ENCODE data around the gene SRRD. TPM values are rescaled to one million over a fixed set of nuclear protein-coding genes. Genes with fewer than 3 reads are reported as not detected.
A peak's percentile ranks its signal among the peaks of the same experiment; 100 is the strongest.

Gene SRRD
- total and polyA plus RNA-seq, 2 of the 13 experiments (the other 11 are each of a cell fraction or from before 2014, with no cell fraction given), result 22.8 to 36.6 TPM

GRCh38 chr22:26483439-26484359 is at the start of gene SRRD, which contains the start of gene HPS4 (continued):
- TF ChIP-seq RELA (CRISPR knock-in tag; IDR thresholded peaks at IDR 0.05), result peak; percentile 51; the same call in 1 of the 2 replicates
- peak; percentile 48; the same call in 1 of the 2 replicates for TF ChIP-seq PRDM15 (CRISPR knock-in tag; IDR thresholded peaks at IDR 0.05)
- TF ChIP-seq AFF4 (CRISPR knock-in tag; IDR thresholded peaks at IDR 0.05), result no peak
- TF ChIP-seq SIN3B (IDR thresholded peaks at IDR 0.05; ENCODE audit: low read length), result peak; percentile 89
- no peak for TF ChIP-seq MATR3 (CRISPR knock-in tag; IDR thresholded peaks at IDR 0.05)
- TF ChIP-seq SAP130 (CRISPR knock-in tag; IDR thresholded peaks at IDR 0.05; ENCODE audit: low read depth), result peak; percentile 95
- peak; percentile 96 for TF ChIP-seq SP5 (CRISPR knock-in tag; IDR thresholded peaks at IDR 0.05; ENCODE audit: borderline replicate concordance, low read depth)
- no peak for TF ChIP-seq PBX3 (CRISPR knock-in tag; IDR thresholded peaks at IDR 0.05; ENCODE audit: borderline replicate concordance)
- peak; percentile 40; the same call in 1 of the 2 replicates for TF ChIP-seq ZSCAN25 (CRISPR knock-in tag; IDR thresholded peaks at IDR 0.05)
- TF ChIP-seq RORA (CRISPR knock-in tag; IDR thresholded peaks at IDR 0.05), result no peak
- peak; percentile 91 for TF ChIP-seq KDM5B (CRISPR knock-in tag; IDR thresholded peaks at IDR 0.05; ENCODE audit: borderline replicate concordance)
- peak; percentile 93 for TF ChIP-seq THAP11 (CRISPR knock-in tag; IDR thresholded peaks at IDR 0.05)
- TF ChIP-seq CHCHD3 (CRISPR knock-in tag; IDR thresholded peaks at IDR 0.05), result peak; percentile 88; the same call in 1 of the 2 replicates
- TF ChIP-seq RBM22 (optimal IDR thresholded peaks at IDR 0.05; ENCODE audit: low read length), result no peak
- TF ChIP-seq ZNF124 (CRISPR knock-in tag; IDR thresholded peaks at IDR 0.05), result peak; percentile 62
- TF ChIP-seq, protein P1, sequence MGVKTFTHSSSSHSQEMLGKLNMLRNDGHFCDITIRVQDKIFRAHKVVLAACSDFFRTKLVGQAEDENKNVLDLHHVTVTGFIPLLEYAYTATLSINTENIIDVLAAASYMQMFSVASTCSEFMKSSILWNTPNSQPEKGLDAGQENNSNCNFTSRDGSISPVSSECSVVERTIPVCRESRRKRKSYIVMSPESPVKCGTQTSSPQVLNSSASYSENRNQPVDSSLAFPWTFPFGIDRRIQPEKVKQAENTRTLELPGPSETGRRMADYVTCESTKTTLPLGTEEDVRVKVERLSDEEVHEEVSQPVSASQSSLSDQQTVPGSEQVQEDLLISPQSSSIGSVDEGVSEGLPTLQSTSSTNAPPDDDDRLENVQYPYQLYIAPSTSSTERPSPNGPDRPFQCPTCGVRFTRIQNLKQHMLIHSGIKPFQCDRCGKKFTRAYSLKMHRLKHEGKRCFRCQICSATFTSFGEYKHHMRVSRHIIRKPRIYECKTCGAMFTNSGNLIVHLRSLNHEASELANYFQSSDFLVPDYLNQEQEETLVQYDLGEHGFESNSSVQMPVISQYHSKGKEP (CRISPR knock-in tag; IDR thresholded peaks at IDR 0.05), result no peak
- no peak for TF ChIP-seq ZSCAN29 (CRISPR knock-in tag; conservative IDR thresholded peaks at IDR 0.05)
- peak; percentile 51; the same call in 1 of the 2 replicates for TF ChIP-seq SOX5 (CRISPR knock-in tag; IDR thresholded peaks at IDR 0.05; ENCODE audit: borderline replicate concordance)
- 0 out of 2 replicates have a peak, but pooled peaks have one; percentile 68 for TF ChIP-seq ZNF761 (CRISPR knock-in tag; conservative IDR thresholded peaks at IDR 0.05)
- TF ChIP-seq MAFF (IDR thresholded peaks at IDR 0.05; ENCODE audit: low read depth, low read length), result no peak
